ENCODE measurements around the gene PEX13.
"Not testable (repeated sequence)": the region's sequence is repeated elsewhere in the genome, so short reads cannot be mapped to it uniquely, and the experiment has no call there.

PEX13 gene

DNA sequence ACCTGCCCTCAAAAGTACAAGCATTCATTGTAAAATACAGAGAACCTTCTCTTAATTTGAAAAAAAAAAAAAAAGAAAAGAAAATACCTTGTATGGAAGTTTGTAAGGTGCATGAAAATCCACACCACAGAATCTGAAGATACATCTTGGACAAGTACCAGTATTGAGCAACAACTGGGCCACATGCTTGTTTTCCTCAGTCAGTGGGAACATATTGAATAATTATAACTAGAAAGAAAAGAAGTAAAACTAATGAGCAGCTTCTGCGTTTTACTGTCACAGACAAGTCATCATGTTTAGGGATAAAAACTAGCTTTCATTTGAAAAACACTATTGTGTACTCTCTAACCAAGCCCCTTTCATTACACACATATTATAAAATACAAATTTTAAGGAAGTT is 5.8 kb upstream of the PEX13 start:
- DNase-seq: no peak

DNA sequence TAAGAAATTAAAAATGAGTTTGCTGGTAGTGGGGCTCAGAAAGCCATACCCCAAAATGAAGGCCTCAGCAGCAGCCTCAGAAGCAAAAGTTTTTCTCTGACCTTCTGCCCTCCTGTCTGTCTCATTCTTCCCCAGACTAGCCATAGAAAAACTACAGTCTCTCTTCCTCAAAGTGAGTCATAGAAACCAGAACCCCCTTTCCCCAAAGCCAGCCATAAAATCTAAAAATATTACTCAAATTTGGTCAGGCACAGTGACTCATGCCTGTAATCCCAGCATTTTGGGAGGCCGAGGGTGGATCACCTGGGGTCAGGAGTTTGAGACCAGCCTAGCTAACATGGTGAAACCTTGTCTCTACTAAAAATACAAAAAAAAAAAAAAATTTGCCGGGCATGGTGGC is 5.2 kb upstream of the PEX13 start:
- DNase-seq: not testable (repeated sequence)

DNA sequence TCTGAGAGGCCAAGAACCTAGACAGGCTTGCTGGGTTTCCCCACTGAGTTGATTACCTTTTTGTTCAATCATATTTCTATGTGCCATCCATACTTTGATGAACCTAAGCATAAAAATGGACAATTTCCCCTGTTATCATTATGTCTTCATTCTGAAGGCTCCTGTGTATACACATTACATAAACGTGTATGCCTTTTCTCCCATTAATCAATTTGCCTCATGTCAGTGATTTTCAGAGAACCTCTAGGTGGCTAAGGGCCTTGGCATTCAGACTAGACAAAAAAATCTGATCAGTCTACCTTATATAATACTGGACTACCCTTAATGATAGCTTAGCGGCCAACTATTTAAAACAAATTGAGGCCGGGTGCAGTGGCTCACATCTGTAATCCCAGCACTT is 4.1 kb upstream of the PEX13 start:
- no peak for DNase-seq

DNA sequence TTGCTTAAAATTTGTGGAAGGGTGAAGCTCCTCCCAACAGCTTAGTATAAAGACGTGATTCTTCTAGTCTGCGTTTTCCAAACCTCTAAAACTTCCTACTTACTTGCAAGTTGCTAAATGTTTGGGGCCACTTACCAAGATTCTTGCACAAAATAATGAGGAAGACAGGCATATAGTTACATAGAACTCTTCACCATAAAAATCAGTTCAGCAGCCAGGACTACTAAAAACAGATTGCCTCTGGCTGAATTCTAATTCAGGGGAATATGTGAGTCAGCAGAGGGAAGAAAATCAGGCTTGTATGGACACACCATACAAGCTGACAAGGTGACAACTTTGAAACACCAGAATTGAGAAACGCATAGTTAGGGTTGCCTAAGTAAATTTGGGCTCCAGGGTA is 2.8 kb upstream of the PEX13 start:
- no peak for DNase-seq

DNA sequence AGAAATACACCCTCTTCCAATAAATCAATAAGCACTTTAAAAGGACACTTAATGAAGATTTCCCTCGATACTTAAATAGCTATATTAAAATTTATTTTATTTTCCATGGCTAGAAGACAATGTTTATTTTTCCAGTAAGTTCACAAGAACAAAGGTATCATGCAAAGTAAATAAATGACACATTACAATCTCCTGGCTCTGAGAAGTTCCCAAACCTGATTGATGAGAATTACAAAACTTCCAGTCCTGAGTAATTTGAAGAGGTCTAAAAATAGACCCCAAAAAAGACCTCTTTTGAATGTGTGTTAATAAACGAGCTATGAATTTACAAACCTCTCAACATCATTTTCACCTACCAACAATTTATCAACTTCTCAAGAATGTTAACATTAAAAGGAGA is 1.5 kb upstream of the PEX13 start:
- no peak for DNase-seq

DNA sequence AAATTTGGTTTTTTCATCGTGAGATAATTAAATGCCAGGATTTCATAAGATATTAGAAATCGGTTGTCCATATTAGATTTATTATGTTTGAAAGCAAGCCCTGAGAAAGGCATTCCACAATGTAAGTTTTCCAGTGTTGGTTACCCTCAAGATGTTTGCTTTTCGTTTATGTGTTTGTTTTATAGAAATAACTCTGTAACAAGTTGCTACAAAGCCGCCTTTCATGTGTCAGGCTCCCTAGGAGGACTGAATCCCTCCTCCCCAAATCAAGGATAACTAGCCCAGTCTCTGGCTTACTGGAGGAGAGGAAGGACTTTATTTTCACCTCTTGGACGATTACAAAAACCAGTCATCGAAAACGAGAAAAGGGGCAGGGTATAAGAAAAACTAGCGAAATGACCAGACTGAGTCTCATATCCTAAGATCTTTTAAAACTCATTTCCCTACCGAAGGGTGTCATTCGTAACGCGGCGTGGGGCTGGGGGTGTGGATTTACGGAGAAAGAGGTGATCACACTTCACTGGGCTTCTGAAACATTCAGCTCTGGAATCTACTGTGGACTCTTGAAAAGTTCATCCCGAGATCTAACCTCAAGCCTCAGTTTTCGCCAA is 1.0 kb upstream of the PEX13 start:
- DNase-seq: no peak

DNA sequence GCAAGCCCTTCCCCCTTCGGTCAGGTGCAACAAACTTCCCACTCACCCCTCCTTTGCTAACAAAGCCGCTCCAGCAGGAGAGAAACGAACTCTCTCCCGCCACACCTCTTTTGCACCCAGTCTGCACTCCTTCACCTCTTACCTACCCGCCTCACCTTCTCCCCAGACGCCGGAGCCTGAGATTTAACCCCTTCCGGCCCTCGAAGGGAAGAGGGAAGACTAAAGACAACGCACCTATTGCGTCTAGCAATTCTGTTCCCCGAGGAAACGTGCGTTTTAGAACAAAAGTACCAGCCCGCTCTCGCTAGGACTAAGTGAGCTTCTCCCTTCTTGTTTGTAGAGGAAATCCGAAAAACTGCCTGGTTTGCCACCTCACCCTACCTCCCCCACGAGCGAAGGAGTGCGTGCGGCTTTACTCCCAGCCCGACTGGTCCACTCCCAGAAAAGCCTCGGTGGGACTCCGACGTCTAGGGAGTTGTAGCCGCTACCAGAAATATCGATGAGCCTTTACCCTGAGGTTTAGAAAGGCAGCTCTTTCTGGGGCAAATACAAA is 441 bp upstream of the PEX13 start:
- peak; percentile 82 to 90 for DNase-seq

DNA sequence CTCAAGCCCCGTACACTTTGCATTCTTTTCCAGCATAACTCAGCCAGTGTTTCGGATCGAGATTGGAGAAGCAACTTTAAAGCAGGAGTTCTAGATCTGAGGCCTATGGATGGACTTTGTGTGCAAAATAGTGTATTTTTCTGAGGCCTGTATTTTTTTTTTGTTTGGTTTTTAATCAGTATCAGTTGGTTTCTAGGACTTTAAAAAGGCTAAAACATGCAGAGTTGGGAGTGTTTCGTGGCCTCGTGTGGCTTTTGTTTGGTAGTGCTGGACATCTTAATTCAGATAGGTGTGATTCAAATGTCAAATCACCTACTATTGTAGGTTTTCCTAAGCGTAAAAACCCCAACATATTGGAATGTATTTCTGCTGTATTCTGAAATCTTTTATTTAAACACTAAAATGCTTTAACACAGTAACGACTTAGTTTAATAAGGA is 817 bp downstream of the PEX13 start:
- DNase-seq: no peak

DNA sequence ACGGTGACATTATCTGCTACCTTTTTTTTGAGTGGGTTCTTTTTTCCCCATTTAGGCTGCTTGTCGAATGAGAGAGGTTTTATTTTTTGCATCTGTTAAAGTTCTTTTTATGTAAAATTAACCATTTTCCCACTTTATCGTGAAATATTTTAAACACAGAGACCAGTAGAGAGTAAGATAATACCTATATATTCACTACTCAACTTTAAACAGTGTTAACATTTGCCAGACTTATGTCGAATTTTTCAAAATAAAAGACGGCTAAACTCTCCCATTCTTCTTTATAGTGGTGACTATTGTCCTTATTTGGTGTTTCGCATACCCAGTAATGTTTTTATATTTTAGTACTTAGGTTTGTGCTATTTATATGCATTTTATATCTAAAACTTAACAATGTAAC is 1.3 kb downstream of the PEX13 start:
- DNase-seq: no peak

DNA sequence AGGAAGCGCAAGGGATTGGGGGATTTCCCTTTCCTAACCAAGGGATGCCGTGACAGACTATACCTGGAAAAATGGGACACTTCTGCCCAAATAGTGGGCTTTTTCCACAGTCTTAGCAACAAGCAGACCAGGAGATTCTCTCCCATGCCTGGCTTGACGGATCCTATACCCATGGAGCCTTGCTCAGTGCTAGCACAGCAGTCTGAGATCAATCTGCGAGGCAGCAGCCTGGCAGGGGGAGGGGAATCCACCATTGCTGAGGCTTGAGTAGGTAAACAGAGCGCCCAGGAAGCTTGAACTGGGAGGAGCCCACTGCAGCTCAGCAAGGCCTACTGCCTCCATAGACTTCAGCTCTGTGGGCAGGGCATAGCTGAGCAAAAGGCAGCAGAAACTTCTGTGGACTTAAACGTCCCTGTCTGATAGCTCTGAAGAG is 3.7 kb downstream of the PEX13 start:
- DNase-seq: no peak

DNA sequence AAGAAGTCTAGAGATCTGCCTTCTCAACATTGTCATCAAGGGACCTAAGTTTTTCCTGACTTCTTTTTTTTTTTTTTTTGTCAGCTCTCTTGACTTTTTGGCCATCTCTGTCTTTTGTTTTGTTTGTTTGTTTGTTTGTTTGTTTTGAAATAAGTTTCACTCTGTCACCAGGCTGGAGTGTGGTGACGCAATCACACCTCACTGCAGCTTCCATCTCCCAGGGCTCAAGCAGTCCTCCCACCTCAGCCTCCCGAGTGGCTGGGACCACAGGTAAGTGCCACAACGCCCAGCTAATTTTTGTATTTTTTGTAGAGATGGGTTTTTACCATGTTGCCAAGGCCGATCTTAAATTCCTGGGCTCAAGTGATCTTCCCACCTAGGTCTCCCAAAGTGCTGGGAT is 6.2 kb downstream of the PEX13 start:
- no peak for DNase-seq

DNA sequence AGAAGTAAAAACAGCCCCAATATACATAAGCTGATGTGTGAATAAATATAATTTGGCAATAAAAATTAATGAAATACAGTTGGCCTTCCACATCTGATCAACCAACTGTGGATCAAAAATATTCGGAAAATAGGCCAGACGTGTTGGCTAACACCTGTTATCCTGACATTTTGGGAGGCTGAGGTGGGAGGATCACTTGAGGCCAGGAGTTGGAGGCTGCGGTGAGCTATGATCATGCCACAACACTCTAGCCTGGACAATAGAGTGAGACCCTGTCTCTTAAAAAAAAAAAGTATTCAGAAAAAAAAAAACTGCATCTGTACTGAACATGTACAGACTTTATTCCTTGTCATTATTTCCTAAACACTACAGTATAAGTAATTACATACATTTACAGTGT is 12.0 kb downstream of the PEX13 start:
- no peak for DNase-seq

DNA sequence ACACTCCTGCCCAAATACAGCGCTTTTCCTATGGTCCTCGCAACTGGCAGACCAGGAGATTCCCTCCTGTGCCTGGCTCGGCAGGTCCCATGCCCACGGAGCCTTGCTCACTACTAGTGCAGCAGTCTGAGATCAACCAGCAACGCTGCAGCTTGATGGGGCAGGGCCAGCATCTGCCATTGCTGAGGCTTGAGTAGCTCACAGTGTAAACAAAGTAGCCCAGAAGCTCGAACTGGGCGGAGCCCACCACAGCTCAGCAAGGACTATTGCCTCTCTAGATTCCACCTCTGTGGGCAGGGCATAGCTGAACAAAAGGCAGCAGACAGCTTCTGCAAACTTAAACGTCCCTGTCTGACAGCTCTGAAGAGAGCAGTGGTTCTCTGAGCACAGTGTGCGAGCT is 17.1 kb downstream of the PEX13 start:
- not testable (repeated sequence) for DNase-seq

DNA sequence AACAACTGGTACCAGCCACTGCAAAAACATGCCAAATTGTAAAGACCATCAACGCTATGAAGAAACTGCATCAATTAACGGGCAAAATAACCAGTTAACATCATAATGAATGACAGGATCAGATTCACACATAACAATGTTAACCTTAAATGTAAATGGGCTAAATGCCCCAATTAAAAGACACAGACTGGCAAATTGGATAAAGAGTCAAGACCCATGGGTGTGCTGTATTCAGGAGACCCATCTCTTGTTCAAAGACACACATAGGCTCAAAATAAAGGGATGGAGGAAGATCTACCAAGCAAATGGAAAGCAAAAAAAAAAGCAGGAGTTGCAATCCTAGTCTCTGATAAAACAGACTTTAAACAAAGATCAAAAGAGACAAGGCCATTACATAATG is 19.1 kb downstream of the PEX13 start:
- not testable (repeated sequence) for DNase-seq

DNA sequence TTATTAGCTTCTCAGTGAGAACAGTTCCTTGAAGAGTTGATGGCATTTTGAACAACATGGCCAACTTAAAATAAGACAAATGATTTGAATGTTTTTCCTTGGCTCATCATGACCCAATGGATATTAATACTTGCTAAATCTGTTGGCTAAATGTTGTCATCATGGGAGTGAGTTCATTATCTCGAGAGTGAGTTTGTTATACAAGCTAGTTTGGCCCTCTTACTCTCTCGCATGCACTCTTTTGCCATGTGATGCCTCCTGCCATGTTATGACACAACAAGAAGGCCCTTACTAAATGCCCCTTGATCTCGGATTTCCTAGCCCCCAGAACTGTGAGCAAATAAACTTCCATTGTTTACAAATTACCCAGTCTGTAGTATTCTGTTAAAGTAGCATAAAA is 25.3 kb downstream of the PEX13 start:
- DNase-seq: no peak

DNA sequence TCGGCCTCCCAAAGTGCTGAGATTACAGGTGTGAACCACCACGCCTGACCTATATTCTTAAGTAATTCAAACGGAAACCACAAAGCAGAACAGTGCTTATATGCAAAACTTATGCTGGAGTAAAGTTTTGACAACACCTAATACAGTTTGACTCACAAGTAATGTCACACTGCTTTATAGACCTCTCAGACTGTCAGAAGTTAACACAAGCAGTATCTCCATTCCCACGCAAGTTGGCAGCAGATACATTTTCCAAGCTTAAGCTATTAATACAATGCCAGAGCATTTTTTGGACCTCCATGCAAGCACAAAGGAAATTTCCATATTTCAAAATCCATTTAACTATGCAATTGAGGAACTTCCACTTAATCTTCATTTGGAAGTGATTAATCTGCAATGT is 27.1 kb downstream of the PEX13 start:
- no peak for DNase-seq

DNA sequence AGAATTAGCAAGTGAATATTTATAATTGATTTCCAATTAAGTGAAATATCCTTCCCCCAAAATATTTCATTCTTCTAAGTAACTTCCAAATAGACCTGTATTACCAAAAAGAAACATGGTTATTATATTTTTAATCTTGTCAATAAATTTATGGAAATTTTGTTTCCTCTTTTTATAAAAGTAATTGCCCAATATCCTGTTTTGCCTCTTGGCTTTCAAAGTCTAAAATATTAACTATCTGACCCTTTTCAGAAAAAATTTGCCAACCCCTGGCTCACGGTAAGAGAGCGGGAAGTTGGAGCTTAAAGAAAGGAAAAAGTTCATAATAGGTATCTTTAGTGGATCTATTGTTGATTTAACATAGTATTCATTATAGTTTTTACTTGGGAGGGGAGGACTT is 27.7 kb downstream of the PEX13 start:
- no peak for DNase-seq

DNA sequence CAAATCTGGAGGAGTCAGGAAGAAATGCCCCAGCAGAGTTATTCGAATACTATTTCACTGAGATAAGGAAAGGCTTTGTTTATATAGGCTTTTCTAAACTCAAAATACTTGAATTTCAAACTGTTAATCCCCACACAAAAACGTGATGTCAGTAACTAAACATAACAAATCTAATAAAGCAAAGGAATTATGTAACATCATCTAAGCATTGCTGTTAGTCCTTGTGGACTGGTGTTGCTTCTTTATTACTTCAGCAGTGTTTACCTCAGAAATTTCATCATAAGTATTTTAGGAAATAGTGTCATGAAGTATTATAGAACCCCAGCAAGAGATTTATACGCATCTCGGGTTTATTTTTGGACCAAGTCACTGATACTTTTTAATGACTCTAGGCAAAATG is 28.5 kb downstream of the PEX13 start:
- DNase-seq: no peak

DNA sequence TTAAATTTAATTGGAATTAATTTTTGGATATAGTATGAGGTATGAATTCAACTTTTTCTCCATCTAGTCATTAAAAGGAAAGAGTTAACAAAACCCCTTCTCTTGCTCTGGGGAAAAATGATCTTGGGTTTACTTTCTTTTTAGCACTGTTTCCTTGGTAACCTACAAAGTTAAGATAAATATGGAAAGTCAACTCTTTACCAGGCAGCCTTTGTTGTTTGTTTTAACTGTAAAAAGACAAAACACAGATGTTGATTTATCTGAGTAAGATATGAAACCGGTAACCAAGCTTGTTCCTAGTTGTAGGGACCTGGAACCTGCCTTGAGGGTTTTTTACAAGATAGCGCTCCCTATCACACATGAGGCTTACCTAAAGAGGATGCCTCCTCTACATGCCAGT is 38.0 kb downstream of the PEX13 start:
- DNase-seq: no peak

DNA sequence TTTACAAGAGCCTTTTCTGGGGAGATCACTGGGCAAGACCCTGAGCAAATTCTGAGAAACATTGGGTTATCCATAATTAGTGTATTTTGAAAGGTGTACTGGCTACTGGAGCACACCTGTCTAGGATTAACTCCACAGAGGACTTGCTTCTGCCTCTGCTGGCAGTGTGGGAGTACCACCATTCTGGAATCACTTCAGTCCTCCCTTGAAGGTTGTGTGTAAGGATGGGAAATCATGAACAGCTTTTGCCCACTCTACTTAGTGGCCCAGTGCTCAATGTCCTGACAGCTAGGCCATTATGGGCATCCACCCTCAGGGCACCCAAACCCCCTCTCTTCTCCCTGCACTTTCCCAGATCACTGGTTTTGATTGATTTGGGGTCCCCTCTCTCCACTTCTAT is 40.0 kb downstream of the PEX13 start:
- DNase-seq: no peak

DNA sequence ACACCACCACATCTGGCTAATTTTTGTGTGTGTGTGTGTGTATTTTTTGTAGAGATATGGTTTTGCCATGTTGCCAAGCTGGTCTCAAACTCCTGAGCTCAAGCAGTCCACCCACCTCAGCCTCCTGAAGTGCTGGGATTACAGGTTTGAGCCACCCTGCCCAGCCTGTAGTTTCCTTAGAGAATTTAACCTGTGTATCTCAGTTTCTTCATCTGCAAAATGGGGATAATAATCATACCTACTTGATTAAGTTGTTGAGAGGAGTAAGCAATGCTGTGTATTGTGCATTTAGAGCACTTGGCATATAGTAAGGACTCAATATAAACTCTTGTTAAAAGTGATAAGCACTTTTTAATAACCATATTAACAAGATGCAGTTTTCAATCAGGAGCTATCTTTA is 41.9 kb downstream of the PEX13 start:
- DNase-seq: no peak

DNA sequence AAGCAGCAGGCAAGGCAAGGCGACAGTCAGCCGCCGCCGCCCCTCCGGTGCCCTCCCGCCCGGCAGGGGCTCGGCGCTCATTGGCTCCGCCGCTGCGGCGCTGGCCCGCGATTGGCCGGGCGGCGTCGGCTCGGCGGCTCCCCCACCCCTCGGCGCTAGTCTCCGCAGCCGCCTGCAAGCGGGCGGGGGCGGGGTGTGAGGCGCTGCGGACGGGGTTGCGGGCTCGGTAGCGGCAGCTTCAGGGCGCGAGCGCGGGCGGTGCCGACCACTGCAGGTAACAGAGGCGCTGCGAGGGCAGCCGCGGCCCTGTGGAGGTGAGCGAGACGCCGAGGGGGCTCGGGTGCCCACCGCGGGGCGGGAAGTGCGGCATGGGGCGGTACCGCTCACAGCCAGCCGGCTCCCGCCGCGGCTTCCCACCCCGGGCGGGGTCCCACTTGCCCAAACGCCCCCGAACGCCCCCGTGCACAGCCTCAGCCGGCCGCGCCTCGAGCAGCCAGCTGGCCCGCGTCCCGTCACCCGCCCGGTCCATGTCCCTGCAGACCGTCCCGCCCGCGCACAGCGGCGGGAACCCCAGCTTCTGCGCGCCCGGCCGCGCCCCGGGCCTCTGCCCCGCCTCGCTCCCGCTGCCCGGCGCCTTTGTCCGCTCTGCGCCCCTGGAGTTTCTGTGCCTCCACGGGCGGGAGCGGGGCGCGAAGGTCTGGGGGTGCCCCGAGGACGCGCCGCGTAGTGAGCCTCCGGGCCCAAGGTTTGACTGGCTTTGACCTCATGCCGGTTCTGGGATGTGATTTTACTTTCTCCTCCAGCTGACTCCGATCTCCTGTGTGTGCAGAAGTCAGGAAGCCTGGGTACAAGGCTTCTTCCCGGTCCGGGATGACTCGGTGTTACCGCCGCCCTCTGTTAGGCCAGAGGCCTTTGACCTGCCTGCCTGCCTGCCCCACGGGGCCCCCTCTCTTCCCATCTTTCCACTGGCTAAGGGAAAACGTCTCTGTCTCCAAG is 48.5 kb downstream of the PEX13 start, which contains the start of gene SANBR:
Gene SANBR, plus strand, starts transcription at position 158 of the 996 bp plus-strand sequence. CDS start 4,480 bp downstream, outside the sequence.
- peak; percentile 83 to 88 for DNase-seq

DNA sequence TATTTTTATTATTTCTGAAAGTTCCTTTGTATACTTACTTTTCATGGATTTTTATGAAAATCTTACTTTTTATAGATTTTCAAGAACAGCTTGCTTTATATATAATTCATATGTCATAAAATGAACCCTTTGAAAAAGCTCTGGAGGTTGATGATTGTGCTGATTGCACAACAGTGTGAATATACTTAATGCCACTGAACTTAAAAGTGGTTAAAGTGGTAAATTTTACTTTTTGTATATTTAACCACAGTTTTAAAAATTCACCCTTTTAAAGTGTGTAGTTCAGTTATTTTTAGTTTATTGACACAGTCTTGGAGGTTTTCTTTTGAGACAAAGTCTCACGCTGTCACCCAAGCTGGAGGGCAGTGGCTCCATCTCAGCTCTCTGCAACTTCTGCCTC is 56.6 kb downstream of the PEX13 start:
- DNase-seq: no peak

DNA sequence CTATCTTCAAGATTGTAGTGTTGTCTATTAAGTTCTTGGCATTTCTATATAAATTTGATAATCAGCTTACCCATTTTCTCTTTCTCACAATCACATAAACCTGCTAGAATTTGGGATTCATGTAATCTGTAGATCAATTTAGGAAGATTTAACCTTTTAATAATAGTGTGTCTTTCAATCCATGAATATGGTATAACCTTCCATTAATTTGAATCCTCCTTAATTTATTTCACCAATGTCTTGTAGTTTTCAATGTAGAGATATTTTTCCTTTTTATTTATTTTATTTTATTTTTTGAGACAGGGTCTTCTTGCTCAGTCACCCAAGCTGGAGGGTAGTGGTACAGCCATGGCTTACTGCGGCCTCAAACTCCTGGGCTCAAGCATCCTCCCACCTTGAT is 68.4 kb downstream of the PEX13 start:
- no peak for DNase-seq

Measured in hippocampal formation (tissue), 2 donors.